ENCODE results near the gene SUGP2.

SUGP2 gene

DNA sequence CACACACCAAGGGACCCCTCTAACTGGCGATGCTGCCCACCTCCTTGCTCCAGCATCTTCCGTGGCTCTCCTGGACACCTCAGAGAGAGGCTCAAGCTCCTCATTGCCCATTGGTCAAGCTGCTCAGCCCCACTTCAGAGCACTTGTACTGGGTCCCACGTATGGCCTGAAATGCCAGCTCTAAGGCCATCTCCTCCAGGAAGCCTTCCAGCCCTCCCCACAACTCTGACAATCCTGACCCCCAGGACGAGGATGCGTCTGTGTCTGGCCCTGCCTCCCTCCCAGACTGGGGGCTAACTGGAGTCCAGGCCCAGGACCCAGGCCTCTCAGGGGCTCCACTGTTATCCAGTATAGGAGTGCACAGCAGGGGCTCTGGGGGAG lies 84.4 kb downstream of the SUGP2 start:
- no peak for DNase-seq

DNA sequence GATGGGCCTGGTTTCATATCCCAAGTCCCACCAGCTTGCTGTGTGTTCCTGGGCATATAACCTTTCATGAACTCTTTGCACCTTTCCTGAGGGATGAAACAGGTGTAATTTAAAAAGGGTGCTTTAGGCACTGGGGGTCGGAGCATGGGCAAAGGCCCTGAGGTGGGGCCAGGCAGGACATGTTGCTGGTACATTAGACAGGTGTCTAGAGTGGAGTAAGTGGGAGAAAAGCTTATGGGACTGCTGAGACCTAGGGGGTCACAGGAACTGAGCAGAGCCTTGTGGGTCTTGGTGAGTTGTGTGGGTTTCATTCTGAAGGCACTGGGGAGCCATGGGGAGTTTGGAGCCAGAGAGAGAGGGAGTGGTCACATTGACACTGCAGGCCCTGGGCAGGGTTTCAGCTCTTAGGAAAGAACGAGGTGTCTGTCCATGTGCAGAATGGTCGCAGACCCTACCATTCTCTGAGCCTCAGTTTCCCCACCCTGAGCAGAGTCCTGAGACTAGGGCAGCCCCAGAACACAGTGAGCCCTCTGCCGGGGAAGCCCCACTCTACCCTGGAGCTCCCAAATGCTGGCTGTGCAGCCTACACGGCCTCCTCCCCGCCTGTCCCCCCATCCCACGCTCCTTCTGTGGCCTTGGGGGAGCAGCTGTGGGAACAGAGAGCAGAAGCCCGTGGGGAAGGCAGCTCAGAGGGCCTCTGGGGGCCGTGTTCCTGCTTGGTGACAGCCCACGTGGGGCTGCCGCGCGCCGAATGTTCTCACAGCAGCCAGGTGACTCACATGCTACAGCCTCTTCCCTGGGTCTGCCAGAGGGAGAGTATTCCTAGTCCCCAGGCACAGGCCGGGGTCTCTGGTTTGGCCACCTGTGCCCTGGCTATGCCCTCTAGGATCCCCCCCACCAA lies 85.0 kb downstream of the SUGP2 start:
- DNase-seq, result no peak

DNA sequence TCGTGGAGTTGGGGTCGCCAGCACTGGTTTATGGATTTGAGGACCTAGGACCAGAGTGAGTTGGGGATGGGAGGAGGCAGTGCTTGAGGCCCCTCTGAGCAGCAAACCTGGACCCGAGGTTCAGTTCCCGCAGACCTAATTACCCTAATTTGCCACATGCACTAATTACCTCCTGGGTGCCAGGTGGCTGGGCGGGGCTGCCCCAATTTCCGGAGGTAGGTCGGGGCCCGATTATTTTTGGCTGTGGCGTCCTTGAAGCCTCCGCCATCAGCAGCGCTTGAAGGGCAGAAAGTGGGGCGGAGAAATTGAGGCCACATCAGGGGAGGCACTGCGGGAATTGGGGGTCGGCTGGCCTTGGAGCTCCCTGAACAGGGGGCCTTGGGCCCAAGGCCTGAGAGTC lies 86.4 kb downstream of the SUGP2 start:
- DNase-seq, result no peak

DNA sequence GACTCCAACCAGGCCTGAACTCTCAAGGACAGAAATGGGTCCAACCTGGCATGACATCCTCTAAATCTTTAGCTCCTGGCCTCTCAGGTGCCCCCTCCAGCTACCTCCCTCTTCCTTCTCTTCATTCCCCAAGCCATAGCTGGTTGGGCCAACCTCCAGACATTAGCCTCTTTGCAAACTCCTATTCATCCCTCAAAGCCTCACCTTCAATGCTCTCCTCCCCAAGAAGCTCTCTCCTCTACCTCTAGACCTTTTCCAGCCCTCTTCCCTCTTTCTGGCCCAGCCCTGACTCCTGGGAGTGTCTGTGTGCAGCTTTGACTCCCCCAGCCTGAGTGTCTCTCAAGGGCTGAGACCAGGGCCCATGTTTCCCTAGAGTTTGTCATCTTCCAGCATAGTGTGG lies 87.0 kb downstream of the SUGP2 start:
- no peak for DNase-seq

DNA sequence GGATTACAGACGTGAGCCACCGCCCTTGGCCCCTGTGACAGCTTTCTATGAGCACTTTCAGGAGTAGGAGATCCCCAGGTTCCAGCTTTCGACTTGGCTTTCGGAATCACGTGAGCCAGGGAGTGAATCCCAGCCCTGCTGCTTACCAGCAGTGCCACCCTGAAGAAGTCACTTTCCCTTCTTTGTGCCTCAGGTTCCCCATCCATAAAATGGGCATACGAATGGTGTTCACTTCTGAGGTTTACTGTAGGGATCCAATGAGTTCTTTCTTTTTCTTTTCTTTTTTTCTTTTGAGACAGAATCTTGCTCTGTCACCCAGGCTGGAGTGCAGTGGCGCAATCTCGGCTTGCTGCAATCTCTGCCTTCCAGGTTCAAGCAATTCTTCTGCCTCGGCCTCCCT lies 88.0 kb downstream of the SUGP2 start:
- DNase-seq, result no peak

DNA sequence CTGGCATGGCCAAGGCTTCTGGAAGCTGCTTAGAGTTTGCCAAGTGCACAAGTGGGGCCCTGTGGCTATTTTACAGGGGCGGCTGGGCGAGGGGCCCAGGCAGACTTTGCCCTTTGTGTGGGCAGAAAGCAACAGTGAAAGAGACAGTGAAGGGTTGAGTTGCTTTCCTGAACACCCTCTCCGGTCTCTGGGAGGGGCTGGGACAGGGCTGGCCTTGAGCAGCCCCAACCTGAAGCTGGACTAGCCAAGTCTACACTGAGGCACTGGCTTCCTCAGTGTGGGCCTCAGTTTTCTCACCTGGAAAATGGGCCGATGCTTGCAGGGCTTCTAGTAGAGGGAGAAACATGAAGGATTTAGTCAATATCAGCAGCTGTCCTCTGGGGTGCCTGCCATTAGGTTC lies 89.9 kb downstream of the SUGP2 start:
- DNase-seq, result no peak

DNA sequence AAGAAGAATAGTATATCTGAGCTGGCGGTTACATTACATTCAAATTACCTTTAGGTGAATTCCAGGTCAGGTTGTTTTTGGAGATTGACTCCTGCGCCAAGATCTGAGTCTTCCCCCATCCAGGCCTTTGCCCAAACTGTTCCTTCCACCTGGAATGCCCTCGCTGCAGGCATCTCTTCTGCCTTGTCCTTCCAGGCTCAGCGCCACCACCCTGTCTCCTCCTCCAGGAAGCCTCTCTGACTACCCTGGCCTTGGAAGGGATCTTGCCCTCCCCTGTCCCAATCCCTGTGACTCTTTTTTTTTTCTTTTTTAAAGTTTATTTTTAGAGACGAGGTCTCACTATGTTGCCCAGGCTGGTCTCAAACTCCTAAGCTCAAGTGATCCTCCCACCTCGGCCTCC lies 90.6 kb downstream of the SUGP2 start:
- no peak for DNase-seq

DNA sequence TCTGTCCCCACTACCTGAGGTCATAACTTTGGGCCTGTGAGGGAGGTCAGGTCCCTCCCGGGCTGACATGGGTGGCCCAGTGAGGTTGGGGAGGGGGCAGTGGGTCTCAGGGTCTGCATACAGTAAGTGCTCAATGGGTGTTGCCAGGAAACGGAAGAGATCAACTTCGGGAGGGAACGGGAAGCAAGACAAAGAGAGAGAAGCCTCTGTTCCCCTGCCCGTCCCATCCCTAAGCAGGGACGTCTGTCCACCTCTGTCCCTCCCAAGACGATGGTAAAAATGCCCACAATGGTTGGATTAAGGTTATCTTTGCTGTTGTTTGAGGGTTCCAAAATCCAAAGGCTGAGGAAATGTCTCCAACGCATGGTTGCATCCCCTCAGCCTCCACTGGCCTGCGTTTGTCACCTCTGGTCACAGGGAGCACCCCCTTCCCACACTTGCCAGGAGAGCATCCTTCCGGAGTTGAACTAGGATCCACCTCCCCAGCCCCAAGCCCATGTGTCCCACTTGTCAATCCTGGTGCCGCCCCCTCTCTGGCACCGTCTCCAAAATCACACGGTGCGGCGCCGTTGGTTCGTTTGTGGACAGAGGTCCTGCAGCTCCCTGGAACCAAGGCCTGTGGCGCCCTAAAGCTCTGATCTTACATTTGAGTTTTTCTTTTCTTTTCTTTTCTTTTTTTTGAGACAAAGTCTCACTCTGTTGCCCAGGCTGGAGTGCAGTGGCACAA lies 91.5 kb downstream of the SUGP2 start:
- no peak for DNase-seq
